Type B pancreatic cell (in vitro differentiated cells): ENCODE results near the gene CFAP47. TPM values are rescaled to one million over a fixed set of nuclear protein-coding genes. Genes with fewer than 3 reads are reported as not detected.
"Not testable (repeated sequence)": the region's sequence is repeated elsewhere in the genome, so short reads cannot be mapped to it uniquely, and the experiment has no call there.

Experiments used
- DNase-seq: peaks from one replicate; pipeline ENCODE4 v3.0.0; 2021; ENCODE audit warnings: mixed read lengths; ENCODE audit not compliant: unreplicated experiment; ENCODE audit errors: extremely low spot score
- H3K27ac Mint-ChIP-seq: 2 replicates; pipeline ENCODE4 v1.8.0; 2021; ENCODE audit warnings: mild to moderate bottlenecking, mixed read lengths
- H3K27me3 Mint-ChIP-seq: 2 replicates; pipeline ENCODE4 v1.8.0; 2021; ENCODE audit warnings: mixed read lengths
- H3K36me3 Mint-ChIP-seq: 2 replicates; pipeline ENCODE4 v1.8.0; 2021; ENCODE audit warnings: mixed read lengths
- H3K4me1 Mint-ChIP-seq: one replicate; pipeline ENCODE4 v1.8.0; 2021; ENCODE audit warnings: mixed read lengths; ENCODE audit not compliant: unreplicated experiment
- H3K4me3 Mint-ChIP-seq: 2 replicates; pipeline ENCODE4 v1.8.0; 2021; ENCODE audit warnings: mild to moderate bottlenecking, mixed read lengths
- H3K9me3 Mint-ChIP-seq: 2 replicates; pipeline ENCODE4 v1.8.0; 2021; ENCODE audit warnings: mixed read lengths
- long read RNA-seq: library from polyadenylated mRNA; unstranded; transcript quantifications from one replicate; pipeline ENCODE4 v2.0.0, GENCODE V29; 2020
- total RNA-seq: library from RNA; stranded (reverse); gene quantifications from 2 replicates; pipeline ENCODE4 v1.2.1, GENCODE V29; 2021; ENCODE audit warnings: low replicate concordance
- TF ChIP-seq, protein P1 (sequence below): fragments of 200-600 bp; sonication (generic); conservative IDR thresholded peaks from 2 replicates; pipeline ENCODE4 v1.5.0; 2021; ENCODE audit warnings: antibody characterized with exemption, mild to moderate bottlenecking

The CFAP47 gene, protein sequence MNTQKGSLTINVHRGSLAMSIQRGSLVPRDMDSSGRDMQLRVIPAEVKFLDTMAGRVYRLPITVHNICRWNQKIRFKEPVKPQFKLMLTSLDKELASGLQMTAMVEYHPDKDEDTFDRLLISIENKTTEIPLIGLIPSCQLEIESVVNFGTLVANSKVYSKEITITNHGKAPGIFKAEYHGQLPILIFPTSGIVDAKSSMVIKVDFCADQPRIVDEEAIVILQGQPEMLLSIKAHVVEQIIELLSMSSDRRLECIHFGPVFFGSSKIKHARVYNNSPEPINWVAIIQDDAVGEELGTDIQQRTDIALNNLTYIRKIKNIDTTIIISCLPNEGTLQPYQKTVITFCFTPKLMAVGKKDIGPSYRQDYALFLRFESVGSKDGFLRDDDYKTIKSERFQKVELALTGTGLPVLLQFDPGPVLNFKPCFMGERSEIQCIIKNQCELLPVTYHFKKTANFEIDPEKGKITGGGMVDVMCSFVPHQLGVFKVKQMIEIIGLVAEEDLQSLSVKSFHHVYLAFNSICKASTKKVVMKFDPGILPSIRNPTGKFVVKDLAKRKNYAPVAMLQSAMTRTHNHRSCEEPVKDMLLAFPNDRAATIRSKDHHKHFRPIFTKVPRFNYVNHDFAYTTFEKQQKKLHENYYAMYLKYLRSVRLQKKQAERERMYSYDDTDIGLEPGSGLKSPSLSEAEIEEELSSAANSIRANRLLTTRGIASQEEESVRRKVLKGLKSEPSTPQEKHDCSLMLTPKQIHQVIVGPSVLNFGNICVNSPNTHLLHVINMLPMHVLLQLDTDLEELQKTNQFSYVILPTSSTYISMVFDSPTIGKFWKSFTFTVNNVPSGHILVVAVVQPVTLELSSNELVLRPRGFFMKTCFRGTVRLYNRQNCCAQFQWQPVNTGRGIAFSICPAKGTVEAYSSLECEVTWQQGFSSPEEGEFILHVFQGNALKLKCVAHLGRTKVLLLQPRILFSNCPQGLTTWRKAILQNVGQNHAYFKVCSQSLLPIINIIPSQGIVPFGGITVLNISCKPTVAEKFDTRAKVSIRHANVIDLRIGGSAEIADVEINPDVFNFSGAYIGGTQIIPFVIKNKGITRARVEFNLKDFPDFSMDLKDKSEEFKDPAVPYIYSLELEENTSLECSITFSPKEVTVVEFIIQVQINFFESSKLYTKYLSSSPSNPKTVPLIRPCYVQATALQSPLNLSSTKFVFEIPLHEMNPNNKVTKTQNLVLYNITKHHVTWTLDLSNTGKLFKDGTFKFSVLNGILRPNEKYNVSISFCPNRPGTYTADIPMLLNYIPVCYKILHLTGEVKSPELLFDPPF (N-terminal part only)
- 0.31 and 3.0 TPM in 2 replicates for total RNA-seq
- long read RNA-seq, result 0 reads

DNA sequence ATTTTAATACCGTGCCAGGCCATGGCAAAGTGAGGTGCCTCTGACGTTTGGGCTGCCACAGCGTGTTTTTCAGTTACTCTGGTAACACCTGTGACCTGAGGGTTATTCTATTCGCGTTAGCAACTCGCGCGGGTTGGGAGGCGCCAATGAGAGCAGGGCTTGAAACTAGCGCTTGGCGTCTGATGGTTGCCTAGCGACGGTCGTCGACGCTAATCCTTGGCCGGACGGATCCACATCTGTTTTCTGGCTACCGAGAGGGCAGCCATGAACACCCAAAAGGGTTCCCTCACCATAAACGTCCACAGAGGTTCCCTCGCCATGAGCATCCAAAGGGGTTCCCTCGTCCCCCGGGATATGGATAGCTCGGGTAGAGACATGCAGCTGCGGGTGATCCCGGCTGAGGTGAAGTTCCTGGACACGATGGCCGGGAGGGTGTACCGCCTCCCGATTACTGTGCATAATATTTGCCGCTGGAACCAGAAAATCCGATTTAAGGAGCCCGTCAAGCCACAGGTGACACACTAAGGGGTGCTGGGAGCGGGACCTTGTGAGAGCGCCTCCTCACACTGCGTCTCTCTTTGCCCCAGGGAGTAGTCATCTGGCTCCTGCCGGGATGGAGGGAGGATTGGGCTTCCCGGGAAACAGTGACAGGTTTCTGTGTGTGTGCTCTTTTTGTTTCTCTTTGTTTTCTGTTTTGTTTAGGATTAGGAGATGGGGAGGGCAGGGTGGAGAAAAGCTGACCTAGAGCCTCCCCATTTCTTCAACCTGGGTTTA, at the start of gene CFAP47:
Gene CFAP47, plus strand, starts transcription at position 199 of the 774 bp plus-strand sequence. Its CDS starts 66 bp downstream, at position 265.
- Mint-ChIP-seq H3K4me1 (no peaks in the 10 kb centered on the region), H3K4me3 (peak within 1 kb of the TSS; percentile 79), H3K9me3 (no peaks in the 10 kb centered on the region), H3K27ac (no peak within 1 kb of the TSS), H3K27me3 (no peaks in the 10 kb centered on the region), H3K36me3 (no peaks in the 10 kb centered on the region)
- no peak for DNase-seq
- TF ChIP-seq, protein P1, sequence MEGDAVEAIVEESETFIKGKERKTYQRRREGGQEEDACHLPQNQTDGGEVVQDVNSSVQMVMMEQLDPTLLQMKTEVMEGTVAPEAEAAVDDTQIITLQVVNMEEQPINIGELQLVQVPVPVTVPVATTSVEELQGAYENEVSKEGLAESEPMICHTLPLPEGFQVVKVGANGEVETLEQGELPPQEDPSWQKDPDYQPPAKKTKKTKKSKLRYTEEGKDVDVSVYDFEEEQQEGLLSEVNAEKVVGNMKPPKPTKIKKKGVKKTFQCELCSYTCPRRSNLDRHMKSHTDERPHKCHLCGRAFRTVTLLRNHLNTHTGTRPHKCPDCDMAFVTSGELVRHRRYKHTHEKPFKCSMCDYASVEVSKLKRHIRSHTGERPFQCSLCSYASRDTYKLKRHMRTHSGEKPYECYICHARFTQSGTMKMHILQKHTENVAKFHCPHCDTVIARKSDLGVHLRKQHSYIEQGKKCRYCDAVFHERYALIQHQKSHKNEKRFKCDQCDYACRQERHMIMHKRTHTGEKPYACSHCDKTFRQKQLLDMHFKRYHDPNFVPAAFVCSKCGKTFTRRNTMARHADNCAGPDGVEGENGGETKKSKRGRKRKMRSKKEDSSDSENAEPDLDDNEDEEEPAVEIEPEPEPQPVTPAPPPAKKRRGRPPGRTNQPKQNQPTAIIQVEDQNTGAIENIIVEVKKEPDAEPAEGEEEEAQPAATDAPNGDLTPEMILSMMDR, result no peak

DNA sequence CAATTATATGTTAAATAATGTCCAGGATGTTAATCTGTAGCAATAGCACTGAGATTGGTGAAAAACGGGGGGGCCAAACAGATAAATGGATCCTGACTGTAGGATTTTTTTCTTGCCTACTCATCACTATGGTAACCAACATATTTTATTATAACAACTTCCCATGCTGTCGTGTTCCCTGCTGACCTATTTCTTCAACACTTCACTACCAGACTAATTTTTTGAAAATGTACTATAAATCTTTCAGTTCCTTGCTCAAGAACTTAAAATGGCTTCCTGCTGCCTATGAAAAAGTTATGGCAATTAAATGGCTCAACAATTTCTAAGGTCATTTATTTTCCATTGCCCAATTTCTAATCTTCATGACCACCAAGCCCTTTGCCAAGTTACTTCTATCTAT, 38.9 kb upstream of the CFAP47 start:
- H3K27me3 Mint-ChIP-seq, result no peaks in the 10 kb centered on the region
- no peaks in the 10 kb centered on the region for H3K9me3 Mint-ChIP-seq
- no peak overlapping the region for H3K27ac Mint-ChIP-seq
- no peaks in the 10 kb centered on the region for H3K4me1 Mint-ChIP-seq
- no peaks in the 10 kb centered on the region for H3K36me3 Mint-ChIP-seq
- H3K4me3 Mint-ChIP-seq, result no peak overlapping the region
- TF ChIP-seq, protein P1, result no peak
- no peak for DNase-seq

DNA sequence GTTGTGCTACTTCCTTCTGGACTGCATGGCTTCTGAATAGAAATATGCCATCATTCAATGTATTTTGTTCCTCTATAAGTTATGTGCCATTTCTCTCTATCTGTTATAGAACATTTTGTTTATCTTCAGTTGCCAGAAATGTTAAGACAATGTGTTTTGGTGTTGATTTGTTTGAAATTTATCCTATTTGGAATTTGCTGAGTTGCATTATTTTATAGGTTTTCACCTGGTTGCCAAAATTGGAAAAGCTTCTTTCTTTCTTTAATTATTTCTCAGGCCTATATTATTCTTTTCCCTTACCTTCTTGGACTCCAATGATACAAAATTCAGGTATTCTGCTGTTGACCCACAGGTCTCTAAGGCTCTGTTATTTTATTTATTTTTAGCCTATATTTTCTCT, 33.4 kb upstream of the CFAP47 start:
- H3K4me1 Mint-ChIP-seq, result no peaks in the 10 kb centered on the region
- no peaks in the 10 kb centered on the region for H3K36me3 Mint-ChIP-seq
- no peak for DNase-seq
- no peak overlapping the region for H3K27ac Mint-ChIP-seq
- H3K9me3 Mint-ChIP-seq, result no peaks in the 10 kb centered on the region
- no peak overlapping the region for H3K4me3 Mint-ChIP-seq
- no peaks in the 10 kb centered on the region for H3K27me3 Mint-ChIP-seq
- TF ChIP-seq, protein P1, result no peak

DNA sequence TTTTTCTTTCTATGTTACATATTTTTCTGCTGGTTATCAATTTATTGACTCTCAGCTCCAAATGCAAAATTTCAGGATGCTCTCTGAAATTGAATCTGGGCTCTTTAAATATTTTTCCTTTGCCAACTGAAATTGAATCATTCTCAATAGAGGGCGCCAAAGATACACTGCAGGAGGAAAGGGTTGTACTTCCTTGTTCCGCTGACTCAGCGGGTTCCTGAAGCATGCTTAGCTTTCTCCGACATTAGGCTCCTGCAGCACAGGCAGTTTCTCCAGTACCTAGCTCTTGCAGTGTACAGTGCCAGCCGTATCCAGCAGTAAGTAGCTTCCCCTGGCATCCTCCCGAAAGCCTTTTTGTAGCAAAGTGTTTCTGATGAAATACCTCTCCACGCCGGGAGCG, 28.8 kb upstream of the CFAP47 start:
- Mint-ChIP-seq H3K27me3 (no peaks in the 10 kb centered on the region), H3K27ac (no peak overlapping the region), H3K4me3 (no peak overlapping the region), H3K9me3 (no peaks in the 10 kb centered on the region), H3K36me3 (no peaks in the 10 kb centered on the region), H3K4me1 (no peaks in the 10 kb centered on the region)
- no peak for DNase-seq
- TF ChIP-seq, protein P1, result peak; percentile 73

DNA sequence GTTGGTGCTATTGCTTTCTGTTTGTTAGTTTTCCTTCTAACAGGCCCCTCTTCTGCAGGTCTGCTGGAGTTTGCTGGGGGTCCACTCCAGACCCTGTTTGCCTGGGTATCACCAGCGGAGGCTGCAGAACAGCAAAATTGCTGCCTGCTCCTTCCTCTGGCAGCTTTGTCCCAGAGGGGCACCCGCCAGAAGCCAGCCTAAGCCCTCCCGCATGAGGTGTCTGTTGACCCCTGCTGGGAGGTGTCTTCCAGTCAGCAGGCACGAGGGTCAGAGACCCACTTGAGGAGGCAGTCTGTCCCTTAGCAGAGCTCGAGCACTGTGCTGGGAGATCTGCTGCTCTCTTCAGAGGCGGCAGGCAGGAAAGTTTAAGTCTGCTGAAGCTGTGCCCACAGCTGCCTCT, 67.3 kb downstream of the CFAP47 start:
- not testable (repeated sequence) for DNase-seq, H3K36me3 Mint-ChIP-seq, H3K27me3 Mint-ChIP-seq, H3K27ac Mint-ChIP-seq, H3K9me3 Mint-ChIP-seq, H3K4me1 Mint-ChIP-seq, H3K4me3 Mint-ChIP-seq
